Kidney tubule cell (primary cell): ENCODE data around the gene EZH1.
A peak's percentile ranks its signal among the peaks of the same experiment; 100 is the strongest.
"Not testable (repeated sequence)": the region's sequence is repeated elsewhere in the genome, so short reads cannot be mapped to it uniquely, and the experiment has no call there.

Source experiments
- DNase-seq: peaks from one replicate; pipeline ENCODE4 v3.0.0-alpha.2; 2018; ENCODE audit warnings: low spot score

EZH1 gene

DNA sequence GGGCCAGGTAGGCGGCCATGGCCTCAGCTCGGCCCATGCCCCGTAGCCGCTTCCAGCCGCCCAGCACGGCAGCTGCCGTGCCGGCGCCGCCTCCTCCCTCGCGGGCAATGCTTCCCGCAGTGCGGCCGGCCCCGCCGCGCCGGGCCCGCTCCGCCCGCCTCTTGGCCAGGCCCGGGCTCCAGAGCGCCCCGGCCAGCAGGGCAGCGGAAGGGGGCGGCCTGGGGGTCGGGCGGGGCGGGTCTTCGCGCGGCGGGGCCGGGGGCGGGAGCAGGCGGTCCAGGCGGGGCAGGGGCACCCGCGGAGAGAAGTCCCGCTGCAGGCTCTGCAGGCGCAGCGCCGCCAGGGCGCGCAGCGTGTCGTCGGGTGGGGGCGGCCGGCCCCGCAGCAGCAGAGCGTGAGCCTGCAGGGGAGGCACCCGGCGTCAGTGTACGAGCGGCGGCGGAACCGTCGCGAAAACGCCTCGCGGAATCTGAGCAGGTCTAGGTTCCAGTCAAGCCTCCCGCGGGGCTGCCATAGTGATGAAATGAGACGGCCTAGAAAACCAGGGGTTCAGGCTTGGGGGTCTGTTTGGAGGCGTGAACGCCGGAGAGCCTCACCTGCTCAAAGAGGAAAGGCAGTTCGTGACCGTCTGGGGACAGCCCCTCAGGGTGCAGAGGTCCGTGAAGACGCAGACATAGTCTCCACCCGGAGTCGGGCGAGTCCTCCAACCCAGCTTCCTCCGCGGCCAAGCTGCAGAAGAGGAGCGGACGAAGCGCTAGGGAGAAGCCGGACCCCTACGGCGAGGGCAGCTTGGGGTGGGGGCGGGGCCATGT lies 74.7 kb downstream of the EZH1 start:
- DNase-seq = no peak

DNA sequence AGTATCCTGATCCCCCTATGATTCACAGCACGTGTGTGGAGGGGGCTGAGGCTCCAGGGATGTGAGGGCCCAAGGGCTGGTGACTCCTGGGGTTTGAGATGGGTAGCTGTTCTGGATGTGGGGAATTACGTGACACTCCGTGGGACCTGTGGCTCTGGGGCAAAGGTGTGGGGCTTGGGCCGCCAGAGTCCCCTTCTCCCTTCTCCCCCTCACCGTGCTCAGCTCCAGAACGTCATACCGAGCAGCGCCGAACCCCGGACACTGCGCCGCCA lies 75.2 kb downstream of the EZH1 start:
- no peak for DNase-seq

DNA sequence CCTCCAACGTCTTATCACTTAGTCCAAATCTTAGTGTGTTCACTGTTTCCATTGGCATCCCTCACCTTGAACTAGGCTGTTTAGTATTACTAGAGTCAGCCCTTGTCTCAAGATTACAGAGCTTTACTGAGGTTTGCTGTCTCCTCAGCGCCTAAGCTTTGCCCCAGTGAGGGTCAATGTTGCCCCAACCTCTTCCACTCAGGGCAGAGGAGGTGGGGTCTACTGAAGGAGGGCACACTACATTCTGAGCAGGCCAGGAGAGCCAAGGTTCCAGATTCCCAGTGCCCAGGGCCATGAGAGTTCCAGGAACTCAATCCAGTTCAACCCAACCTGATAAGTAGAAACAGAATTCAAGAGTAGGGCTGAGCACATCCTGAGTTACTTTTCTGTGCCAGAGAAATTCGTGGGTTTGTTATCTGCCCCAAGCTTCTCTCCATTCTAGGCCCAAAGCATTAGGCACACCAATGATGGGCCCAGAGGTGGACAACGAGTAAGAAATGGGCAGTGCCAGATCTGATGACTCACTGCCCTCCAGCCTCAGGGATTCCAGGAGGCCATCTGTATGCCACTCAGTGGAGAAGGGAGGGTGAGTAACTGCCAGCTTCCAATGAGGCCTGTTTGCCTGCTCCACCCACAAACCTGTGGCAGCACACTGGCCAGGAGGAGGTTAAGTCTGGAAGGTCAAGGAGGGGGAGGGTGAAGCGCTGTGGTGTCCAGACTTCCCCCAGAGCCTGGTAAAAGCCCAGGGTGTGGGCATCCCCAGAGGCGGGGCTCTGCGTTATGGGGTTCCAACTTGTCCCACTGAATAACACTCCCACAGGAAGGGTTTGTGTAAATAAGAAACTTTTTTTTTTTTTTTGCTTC lies 77.5 kb downstream of the EZH1 start:
- peak; percentile 94 for DNase-seq

DNA sequence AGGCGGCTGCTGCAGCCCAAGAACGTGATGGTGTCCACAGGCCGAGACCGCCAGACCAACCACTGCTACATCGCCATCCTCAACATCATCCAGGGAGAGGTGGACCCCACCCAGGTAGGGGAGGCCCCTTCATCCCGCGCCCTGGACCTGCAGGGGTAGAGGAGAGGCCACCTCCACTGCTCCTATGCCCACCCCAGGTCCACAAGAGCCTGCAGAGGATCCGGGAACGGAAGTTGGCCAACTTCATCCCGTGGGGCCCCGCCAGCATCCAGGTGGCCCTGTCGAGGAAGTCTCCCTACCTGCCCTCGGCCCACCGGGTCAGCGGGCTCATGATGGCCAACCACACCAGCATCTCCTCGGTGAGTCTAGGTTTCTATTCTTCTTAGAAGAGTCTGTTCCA lies 78.7 kb downstream of the EZH1 start:
- not testable (repeated sequence) for DNase-seq

DNA sequence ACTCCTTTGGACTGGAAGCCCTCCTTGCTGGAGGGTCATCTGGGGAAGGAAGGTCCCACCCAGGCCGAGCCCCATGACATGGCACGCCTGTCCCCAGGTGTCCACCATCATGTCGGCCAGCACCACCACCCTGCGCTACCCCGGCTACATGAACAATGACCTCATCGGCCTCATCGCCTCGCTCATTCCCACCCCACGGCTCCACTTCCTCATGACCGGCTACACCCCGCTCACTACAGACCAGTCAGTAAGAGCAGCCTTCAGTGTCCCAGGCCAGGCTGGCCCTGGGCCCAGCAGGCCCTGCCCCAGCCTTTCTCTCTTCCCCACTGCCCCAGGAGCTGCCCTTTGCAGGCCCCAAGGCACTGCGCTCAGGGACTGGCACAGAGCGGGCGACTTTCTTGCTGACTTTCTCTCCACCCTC lies 79.2 kb downstream of the EZH1 start:
- no peak for DNase-seq

DNA sequence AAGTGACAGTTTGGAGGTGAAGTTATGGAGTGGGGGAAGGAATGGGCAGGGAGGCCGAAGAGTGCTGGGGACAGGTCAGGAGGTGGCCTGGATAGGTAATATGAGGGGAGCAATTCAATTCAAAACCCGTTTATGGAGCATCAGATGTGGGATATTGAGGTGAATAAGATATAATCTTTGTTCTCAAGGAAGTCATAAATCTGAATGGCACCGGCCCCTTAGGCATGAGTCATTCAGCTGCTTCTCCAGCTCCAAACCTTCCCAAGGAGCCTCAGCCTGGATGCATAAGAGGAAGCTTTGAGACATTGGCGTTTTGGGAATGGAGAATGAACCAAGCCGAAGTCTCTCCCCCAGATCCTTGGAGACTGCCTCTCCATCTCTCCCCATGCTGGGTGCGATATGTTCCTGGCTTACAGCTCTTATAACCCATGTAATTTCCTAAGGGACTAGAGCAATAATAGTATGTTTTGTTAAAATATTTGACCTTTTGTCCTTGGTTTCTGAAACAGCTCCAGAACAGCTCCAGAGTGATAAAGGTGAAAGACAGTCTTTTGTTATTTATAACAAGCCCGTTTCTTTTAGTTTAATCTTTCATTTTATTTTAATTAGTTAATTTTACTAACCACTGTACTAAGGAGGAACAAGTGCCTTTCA lies 84.0 kb downstream of the EZH1 start:
- peak; percentile 72 for DNase-seq

DNA sequence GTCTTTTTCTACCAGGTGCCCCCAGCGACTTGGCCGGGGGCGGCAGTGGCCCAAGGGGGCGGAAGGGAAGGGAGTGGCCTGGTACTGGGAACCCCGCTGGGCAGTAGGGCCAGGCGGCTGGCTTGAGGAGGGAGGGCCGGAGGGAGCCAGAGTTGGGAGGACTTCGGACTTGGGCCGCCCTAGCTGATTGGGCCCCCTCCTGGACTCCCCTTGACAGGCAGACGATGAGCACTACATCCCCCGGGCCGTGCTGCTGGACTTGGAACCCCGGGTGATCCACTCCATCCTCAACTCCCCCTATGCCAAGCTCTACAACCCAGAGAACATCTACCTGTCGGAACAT lies 84.9 kb downstream of the EZH1 start:
- DNase-seq = not testable (repeated sequence)

DNA sequence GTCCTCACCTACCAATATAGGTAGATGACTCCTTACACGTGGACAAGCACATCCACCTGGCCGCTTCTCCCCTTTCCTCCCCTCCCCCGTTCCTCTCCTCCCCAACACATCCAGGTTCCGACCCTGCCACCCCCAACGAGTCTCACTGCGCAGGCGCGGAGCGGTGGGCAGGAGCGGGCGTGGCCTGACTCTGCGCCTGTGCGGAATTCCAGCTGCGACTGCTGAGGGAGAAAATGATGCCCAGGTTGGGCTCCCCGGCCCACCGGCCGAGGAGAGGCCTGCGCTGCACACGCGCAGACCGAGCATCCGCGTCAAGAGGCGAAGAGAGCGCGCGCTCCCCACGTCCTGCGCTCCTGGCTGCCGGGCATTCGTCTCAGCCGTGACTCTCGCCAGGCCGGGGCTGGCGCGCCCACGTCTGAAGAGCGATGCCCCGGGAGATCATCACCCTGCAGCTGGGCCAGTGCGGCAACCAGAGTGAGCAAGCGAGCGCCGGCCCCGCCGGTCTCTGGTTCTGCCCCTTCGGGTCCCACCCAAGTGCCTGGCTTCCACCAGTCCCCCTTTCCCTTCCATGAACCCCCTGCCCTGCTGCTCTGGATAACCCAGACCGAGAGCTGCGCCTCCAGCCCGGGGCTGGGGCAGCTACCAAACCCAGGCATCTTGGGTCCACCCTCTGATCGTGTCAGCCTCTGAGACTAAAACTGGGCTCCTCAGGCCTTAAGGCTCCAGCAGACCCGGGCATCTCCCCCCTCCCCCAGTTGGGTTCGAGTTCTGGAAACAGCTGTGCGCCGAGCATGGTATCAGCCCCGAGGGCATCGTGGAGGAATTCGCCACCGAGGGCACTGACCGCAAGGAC lies 85.5 kb downstream of the EZH1 start, which contains the start of gene TUBG2:
TUBG2 (plus strand) TSS at position 206 of the 853 bp plus-strand sequence; CDS start at position 426, 220 bp downstream.
- peak; percentile 95 for DNase-seq

DNA sequence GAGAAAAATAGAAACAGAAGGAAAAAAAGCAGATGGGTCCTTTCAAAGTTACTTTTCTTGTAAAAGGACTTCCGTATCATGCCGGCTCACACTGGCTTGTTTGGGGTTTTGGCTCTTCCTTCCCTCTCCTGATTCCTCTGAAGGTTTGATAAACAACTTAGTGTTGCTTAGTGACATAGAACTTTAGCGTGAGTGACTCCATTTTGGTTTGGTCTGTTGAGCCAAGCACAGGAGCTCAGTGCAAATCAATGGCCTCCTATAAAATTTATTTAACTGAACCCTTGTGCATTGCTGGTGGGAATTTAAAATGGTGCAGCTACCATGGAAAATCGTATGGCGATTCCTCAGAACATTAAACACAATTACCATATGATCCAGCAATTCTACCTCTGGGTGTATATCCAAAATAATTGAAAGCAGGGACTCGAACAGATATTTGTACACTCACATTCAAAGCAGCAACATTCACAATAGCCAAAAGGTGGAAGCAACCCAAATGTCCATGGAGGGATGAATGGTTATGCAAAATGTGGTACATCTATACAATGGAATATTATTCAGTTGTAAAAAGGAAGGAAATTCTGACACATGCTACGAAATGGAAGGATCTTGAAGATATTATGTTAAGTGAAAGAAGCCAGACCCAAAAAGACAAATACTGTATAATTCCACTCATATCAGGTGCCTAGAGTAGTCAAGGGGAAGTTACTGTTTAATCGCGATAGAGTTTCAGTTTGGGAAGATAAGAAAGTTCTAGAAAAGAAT lies 86.8 kb downstream of the EZH1 start:
- no peak for DNase-seq

DNA sequence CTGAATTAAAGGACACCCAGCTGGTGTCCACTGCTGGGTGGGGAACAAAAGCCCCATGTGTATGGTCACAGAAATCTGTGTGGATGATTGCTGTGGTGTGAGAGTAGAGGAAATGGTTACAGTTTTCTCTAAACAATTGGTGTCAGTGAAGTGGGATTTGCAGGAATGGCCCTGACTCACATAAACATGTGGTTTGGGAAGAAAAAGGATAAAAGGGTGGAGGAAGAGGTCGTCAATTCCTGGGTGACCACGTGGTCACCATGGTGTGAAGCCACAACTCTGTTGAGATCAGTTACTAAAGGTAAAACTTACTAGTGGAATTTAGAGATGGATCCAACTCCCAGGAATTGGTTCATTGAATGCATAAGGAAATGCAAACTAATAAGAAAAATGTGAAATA lies 89.3 kb downstream of the EZH1 start:
- peak; percentile 75 for DNase-seq

DNA sequence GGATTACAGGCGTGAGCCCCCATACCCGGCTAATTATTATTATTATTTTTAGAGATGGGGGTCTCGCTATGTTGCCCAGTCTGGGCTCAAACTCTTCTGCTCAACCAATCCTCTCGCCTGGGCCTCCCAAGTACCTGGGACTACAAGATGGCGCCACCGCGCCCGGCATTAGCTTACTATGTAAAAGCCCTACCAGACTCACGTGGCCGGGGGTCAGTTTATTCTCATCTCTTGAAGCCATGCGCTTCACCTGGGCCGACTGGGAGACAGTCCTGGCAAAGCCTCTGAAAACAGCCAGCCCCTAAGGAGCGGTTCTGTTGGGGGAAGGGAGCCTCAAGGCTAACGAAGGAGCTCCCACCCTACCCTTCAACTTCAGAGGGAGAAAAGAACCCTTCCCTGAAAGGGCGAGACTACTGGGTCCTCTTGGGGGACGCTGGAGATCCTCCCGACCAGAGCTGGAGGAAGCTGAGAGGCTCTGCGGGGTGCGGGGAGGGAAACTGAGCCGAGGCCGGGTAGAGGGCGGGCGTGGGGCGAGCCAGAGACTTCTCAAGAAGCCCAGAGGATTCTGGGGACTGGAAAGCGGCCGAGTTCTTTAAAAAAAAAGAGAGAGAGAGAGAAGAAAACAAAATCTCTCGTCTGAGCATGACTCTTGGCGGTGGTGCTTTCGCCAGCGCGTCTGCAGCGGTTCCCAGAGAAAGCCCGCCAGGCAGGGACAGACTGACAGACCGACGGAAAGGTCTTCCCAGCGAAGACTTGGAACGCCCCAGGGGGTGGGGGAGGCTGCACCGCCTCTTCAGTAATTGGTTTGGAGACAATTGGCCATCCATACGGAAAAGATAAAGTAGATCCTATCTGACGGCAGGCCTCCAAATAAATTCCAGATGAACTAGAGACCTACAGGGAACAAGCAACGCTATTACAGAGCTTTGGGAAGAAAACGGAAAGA lies 91.4 kb downstream of the EZH1 start:
- no peak for DNase-seq

DNA sequence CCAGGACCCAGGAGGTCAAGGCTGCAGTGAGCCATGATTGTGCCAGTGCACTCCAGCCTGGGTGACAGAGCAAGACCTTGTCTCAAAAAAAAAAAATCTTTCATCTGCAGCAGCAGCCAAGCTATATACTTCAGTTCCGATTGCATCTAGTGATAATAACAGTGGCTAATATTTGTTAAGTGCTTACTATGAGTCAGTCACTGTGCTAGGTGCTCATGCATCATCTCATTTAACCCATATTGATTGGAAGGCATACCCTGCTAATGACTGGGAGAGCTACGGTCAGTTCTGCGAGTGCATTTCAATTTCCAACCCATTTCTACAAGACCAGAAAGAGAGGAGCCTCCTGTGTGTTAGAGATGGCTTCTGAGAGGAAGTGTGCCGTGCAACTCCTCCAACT lies 93.4 kb downstream of the EZH1 start:
- no peak for DNase-seq
